NCI-H187 treated with DMSO at 0.1 percent for 48 hours (cell line): ENCODE measurements around the gene TGOLN2.
"Not testable (repeated sequence)": the region's sequence is repeated elsewhere in the genome, so short reads cannot be mapped to it uniquely, and the experiment has no call there.

Experiments
- DNase-seq: peaks from one replicate; lab custom pipeline; 2025; lab: John Stamatoyannopoulos, UW

Gene TGOLN2

DNA sequence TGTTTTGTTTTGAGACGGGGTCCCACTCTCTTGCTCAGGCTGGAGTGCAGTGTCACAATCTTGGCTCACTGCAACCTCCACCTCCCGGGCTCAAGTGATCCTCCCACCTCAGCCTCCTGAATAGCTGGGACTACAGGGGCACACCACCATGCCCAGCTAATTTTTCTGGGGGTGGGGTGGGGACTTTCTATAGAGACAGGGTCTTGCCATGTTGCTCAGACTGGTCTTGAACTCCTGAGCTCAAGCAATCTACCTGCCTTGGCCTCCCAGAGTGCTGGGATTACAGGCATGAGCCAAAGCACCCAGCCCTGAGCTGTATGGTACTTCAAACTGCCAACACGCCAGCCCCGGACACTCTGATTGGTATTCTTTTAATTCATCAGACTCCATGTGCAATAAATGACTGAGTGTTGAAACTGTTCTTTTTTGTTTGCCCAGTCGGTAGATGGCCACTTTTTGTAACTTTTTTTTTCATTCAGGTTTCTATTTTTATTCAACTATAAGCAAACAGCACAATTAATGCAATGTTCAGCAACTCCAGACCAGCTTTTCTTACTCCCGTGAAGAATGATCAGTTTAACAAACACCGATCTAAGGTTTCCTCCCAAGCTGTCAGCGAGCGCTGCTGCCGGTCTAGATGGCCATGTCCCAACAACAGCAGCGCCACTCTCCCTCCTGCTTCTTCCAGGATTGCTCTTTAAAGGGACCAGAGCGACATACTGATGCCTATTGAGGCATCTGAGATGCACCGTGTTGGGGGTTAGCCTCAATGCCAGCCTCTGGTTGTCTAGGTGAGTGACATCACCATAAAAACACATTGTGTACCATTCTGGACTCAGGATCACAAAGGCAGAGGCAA lies 12.5 kb upstream of the TGOLN2 start:
- no peak for DNase-seq

DNA sequence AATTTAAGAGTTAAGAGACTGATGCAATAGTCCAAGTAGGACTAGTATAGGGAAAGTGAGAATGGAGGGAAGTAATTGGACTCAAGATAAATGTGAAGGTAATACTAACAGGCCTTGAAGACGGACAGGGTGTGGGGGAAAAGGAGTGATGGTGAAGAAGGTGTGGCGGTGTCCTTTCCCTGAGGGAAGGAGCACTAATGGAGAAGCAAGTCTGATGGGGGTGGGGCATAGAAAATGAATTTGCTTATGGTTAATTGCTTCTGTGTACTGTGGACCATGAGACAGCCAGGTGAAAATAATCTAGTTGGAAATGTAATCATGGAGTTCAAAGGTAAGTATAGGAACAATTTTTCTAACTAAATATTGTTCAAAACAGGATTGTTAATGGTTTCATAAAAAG lies 7.1 kb upstream of the TGOLN2 start:
- DNase-seq = no peak

DNA sequence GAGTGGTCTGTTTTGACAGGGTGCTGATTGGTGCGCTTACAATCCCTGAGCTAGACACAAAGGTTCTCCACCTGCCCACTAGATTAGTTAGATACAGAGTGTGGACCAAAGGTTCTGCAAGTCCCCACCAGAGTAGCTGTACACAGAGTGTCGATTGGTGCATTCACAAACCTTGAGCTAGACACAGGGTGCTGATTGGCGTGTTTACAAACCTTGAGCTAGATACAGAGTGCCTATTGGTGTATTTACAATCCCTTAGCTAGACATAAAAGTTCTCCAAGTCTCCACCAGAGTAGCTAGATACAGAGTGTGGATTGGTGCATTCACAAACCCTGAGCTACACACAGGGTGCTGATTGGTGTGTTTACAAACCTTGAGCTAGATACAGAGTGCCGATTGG lies 6.1 kb upstream of the TGOLN2 start:
- not testable (repeated sequence) for DNase-seq

DNA sequence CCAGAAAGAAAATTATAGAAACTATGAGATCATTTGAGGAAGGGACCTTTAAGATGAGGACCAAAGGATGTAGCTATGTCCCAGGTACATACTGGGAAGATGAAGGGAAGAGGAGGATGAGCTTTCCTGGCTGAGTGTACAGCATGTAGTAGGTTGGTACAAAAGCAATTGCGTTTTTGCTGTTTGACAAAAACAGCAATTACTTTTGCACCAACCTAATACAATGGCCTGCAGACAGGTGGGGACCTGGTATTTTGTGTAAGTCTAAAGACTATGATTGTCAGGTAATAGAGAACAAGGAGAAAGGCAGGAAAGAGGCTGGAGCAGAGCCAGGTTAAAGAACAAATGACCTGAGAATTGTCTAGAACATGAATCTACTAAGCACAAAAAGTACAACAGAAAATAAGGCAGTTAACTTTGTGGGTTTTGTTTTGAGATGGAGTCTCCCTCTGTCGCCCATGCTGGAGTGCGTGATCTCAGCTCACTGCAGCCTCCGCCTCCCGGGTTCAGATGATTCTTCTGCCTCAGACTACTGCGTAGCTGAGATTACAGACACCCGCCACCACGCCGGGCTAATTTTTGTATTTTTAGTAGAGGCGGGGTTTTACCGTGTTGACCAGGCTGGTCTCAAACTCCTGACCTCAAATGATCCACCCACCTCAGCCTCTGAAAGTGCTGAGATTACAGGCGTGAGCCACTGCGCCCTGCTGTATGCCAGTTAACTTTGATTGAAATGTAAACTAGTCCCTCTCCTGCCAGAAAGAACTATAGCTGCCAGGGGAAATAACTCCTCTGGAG lies 3.2 kb upstream of the TGOLN2 start:
- no peak for DNase-seq

DNA sequence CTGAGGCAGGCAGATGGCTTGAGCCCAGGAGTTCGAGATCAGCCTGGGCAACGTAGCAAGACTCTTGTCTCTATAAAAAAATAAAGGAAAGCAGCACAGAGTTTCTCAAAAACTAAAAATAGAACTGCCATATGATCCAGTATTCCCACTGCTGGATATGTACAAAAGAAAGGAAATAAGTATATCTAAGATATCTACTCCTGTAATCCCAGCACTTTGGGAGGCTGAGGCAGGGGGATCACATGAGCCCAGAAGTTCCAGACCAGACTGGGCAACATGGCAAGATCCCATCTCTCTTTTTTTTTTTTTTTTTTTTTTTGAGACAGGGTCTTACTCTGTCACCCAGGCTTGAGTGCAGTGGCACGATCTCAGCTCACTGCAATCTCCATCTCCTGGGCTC lies 1.9 kb upstream of the TGOLN2 start:
- not testable (repeated sequence) for DNase-seq

DNA sequence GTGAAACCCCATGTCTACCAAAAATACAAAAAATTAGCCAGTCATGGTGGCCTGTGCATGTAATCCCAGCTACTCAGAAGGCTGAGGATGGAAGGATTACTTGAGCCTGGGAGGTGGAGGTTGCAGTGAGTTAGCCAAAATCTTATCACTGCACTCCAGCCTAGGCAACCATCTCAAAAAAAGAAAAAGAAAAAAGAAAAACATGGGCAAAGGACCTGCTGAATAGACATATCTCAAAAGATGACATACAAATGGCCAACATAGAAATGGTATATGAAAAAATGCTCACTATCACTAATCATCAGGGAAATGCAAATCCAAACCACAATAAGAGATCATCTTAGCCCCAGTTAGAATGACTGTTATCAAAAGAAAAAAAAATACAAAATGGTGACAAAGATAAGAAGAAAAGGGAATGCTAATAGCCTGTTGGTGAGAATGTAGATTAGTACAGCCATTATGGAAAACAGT lies 1.4 kb upstream of the TGOLN2 start:
- DNase-seq = no peak

DNA sequence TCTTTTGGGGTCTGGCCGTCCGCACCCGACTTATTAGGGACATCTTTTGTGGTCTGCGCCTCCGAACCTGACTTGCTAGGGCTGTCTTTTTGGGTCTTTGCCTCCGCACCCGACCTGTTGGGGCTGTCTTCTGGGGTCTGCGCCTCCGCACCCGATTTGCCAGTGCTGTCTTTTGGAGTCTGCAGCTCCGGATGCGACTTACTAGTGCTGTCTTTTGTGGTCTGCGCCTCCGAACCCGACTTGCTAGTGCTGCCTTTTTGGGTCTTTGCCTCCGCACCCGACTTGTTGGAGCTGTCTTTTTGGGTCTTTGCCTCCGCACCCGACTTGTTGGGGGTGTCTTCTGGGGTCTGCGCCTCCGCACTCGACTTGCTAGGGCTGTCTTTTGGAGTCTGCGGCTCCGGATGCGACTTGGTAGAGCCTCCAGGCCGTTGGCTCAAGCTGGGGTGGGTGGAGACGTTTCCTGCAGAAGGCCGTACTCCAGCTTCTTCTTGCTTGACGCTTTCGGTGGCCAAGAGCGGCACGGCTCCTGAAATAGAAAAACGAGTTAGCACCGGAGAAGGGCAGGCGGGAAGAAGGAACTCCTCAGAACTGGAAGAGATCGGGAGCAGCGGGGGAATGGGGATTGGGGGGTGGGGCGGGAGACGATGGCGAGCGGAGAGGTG lies 498 bp downstream of the TGOLN2 start:
- no peak for DNase-seq

DNA sequence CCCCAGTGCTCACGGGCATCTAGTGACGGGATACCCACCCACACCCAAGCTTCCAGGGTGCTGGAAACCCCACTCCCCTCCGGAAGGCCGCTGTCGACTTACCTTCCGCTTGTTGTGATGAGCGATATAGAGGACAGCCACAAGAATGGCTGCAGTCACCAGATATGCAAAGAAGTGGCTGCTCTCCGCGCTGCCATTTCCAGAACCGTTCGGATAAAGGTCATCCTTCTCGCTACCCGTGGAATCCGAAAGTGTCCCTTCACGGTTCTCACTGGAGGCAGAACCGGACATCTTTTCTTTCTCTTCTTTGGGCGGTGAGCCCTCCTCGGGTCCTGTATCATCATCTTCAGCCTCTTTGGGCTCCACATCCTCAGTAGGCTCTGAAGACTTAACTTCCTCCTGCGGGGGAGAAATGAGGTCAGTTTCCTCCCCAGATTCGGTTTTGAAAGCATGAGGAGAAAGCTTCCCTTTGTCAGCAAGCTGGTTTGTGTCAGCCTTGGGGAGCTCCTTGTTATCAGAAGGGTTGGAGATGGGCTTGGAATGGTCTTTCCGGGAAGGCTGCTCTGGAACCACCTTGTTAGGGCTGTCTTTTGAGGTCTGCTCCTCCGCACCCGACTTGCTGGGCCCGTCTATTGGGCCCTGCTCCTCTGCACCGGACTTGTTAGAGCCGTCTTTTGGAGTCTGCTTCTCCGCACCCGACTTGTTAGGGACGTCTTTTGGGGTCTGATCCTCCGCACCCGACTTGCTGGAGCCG lies 1.2 kb downstream of the TGOLN2 start:
- DNase-seq = no peak

DNA sequence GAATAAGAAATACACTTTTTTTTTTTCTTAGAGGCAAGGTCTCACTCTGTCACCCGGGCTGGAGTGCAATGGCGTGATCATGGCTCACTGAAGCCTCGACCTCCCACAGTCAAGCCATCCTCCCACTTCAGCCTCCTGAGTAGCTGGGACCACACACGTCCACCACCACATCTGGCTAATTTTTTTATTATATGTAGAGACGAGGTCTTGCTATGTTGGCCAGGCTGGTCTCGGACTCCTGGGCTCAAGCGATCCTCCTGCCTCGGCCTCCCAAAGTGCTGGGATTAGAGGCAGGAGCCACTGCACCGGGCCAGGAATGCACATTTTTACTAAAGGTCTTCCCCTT lies 2.4 kb downstream of the TGOLN2 start:
- DNase-seq = no peak

DNA sequence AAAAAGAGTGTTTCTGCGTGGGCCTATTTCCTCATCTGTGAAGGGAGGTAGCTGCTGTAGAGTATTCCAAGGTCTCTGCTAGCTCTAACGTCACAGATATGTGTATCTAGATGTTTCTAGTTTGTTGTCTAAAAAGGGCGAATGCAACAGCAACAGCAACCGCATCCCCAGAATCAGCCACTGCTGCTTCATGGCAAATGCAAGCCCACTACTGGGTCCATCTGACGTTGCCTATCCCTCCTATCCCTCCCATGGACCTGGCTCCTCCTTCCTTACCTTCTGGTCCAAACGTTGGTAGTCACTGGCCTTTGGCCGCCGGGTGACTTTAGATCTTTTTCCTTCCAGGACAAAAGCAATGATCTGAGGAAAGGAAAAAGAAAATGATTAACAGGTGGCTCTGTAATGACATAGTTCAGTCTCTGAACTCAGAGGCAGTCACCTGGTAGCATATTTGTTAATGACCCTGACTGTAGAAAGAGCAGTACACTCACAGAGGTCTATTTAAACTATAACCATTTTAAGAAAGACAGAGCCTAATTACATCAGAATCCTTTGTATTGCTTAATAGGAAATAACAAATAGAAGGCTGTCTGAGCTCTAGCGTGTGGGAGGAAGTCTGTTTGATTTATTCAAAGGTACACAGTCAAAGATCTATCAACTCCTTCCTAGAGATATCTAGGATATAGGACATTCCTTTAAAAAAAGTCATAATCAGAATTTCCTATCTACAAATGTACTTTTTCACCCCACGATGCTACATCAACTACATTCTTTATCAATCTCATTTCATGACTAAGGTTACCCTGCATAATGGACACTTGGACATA lies 2.9 kb downstream of the TGOLN2 start:
- DNase-seq = no peak

DNA sequence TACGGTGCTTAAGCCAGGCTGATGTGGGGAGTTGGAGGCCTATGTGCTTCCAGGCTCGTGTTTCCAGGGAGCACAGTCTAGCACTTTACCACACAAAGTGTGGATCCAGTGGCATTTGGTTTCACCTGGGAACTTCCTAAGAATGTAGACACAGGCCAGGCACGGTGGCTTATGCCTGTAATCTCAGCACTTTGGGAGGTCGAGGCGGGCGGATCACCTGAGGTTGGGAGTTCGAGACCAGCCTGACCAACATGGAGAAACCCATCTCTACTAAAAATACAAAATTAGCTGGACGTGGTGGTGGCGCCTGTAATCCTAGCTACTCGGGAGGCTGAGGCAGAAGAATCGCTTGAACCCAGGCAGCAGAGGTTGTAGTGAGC lies 3.8 kb downstream of the TGOLN2 start:
- DNase-seq = not testable (repeated sequence)

DNA sequence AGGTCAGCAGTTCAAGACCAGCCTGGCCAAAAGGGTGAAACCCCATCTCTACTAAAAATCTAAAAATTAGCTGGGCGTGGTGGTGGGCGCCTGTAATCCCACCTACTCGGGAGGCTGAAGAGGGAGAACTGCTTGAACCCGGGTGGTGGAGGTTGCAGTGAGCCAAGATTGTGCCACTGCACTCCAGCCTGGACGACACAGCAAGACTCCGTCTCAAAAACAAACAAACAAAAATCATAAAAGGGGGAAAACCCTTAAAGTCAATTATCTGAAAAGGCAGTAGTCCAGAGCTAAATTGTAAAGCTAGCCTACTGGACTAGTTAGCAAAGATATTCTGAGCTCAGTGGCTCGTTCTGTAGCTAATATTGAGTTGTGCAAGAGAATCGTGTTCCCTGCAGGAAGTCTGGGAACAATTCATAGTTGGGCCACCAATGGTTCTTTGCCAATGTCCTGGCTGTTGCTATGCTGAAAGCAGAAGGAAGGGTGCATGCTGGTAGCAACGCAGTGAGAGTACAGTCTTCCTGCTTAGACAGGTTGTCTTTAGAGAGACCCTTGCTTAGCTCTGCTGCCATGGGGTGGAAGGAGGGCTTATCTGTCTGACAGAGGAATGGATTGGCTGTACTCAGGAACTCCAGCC lies 4.3 kb downstream of the TGOLN2 start:
- no peak for DNase-seq

DNA sequence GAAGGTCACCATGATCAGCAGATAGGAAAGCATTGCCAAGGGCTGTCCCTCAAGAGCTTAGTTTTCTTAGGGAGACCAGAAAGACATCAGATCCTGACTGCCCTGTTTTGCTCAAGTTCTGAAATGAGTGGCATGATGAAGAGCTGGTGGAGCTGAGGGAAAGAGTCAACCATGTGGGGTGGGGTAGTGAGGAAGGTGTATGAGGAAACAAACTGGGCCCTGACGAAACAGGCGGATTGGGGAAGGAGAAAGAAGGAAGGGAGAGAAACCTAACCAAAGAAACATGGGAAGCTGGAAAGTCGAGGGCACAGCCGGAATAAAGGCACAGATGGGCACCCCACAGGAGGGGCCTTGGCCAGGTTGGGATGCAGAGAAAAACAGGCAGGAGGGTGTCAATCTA lies 8.0 kb downstream of the TGOLN2 start:
- no peak for DNase-seq

DNA sequence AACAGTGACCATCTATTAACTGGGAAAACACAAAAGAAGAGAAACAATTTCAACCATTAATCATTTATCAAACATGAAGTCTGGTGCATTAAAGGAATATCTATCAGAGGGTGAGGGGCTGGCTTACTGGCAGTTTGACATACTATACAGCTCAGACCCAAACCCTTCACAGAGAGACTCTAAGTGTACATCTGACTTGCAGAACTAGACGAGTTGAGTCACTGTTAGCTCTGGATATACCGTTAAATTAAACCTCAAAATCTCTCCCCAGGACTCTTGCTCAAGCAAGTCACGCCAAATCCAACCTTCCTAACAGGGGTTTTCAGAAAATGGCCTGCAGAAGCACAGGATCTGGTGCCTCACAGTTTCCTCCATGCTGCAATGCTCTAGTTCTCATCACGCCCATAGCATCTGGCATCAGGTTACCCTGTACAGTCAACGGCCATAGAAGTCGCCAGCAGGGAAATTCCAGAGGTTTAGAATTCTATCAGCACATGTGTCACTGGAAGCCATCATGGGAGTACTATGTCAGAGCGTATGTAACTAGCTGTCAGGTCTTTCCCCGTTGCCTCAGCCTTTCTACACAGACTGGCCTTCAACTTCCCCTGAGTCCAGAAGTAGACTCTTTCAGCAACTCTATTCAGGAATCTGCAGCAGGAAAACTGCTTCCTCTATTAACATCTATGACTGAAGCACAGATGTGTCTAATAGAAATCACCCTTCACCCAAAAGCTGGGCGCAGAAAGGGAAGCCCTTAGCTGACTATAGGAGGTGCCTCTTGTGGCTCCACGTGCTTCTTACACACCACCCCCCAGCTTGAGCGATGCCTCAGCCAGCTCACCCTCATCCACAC lies 9.3 kb downstream of the TGOLN2 start:
- no peak for DNase-seq

DNA sequence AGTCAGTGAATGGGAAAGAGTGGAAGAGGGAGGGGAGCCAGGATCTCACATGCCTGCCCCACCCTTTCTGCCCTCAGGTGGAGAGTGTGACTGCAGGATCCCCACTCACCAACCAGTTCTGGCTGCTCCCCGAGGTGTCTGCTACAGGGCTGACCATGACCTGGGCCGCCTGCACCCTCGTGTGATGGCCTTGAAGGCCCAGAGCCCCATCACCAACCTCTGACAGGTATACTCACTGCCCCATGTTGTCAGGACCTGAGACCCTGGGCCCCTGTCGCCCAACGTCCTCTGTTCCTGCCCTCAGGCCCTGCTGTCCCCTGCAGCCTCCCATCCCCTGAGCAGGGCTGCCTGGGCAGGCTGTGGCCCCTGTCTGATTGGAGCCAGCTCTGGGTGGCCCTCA lies 11.9 kb downstream of the TGOLN2 start:
- not testable (repeated sequence) for DNase-seq

DNA sequence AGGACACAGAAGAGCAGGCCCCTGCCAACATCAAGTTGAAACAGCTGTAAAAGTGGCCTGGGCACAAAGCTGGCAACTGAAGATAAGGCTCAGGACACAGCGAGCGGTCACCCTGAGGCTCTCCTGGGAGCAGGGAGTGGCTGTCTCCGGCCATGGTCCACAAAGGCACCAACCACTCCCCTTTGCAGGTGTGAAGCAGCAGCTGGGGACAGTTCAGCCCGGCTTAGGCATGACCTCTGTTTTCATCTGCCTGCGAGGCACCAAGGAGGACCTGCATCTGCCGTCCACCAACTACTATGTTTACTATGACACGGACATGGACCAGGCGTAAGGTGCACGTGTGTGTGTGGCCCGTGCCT lies 12.9 kb downstream of the TGOLN2 start:
- no peak for DNase-seq

DNA sequence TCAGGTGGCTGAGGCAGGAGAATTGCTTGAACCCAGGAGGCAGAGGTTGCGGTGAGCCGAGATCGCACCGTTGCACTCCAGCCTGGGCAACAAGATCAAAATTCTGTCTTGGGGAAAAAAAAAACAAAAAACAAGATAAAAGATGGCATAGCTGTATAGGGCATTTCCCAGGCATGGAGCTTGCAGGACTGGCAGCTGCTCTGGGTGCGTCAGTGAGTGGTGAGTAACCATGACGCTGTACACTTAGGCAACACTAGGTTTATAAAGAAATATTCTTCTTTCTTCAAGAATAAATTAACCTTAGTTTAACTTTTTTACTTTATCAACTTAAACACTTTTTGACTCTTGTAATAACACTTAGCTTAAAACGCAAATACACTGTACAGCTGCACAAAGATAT lies 15.4 kb downstream of the TGOLN2 start:
- DNase-seq = no peak

DNA sequence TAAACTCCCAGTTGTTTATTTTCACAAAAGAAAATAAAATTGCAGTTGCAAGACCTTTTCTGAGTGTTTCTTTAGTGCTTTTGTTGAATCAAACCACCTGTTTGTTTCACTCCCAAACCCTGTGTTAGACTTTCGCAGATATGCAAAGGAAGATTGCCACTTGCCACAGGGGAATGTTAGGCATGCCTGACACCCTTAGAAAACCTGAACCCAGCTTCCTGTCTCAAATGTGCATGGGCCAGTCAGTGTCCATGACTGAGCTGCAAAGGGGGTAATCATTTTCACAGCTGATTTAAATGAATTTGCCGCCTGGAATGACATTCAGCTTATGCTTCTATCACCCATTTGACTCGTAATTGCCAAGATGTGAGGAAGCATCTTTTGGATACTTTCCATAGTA lies 17.5 kb downstream of the TGOLN2 start:
- DNase-seq = no peak

DNA sequence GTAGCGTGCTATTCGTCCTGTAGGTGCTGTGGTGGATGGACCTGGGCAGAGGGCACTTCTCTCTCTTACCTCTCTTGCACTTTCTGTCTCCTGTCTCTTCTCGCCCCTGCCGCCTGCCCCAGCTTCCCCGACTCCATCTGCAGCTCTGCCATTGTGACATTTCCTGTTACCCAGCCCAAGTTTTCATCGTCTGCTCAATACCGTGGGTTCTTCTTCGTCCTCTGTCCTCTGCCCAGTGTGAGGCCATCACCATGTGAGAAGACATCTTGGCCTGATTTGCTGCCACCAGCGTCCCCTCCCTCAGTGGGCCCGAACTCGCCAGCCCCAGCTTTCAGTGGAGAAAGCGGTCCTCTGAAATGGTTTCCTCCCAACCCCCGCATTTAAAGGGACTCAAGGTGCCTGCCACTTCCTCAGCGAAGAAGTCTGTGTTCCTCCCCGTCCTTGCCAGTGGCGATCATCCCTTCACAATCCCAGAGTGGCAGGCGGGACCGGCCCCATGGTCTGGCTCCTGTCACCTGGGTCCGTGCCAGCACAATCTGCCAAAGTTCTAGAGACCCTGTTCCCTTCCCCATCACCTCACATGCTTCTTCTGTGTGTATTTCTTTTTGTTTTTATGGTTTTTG lies 18.0 kb downstream of the TGOLN2 start:
- no peak for DNase-seq
